Liver (tissue), 9 donors: ENCODE measurements around the gene TTLL5. TPM values are rescaled to one million over a fixed set of nuclear protein-coding genes. Genes with fewer than 3 reads are reported as not detected.

Experiments
- DNase-seq: peaks from one replicate; pipeline ENCODE4 v3.0.0-alpha.2; 2017; ENCODE audit warnings: low spot score
- H3K27ac ChIP-seq, 2 donors: one replicate each; pipeline ENCODE4 v1.7.0; 2013; ENCODE audit warnings: inconsistent platforms in 2 of 2, low read length in 2 of 2, control low read depth in 1 of 2, low read depth in 1 of 2, mild to moderate bottlenecking in 1 of 2
- H3K27me3 ChIP-seq, 4 donors: one replicate each; pipeline versions ENCODE4 v1.6.1 to v1.7.0; 2013; ENCODE audit warnings: low read length in 3 of 4, inconsistent platforms in 1 of 4, mild to moderate bottlenecking in 1 of 4, moderate library complexity in 1 of 4; ENCODE audit not compliant: control insufficient read depth in 4 of 4, insufficient read depth in 4 of 4
- H3K36me3 ChIP-seq, 4 donors: one replicate each; pipeline versions ENCODE4 v1.6.1 to v1.7.0; 2013; ENCODE audit warnings: low read length in 3 of 4, mild to moderate bottlenecking in 3 of 4, low read depth in 1 of 4, moderate library complexity in 1 of 4; ENCODE audit not compliant: control insufficient read depth in 4 of 4, insufficient read depth in 3 of 4
- H3K4me1 ChIP-seq, 4 donors: one replicate each; pipeline versions ENCODE4 v1.6.1 to v1.7.0; 2013; ENCODE audit warnings: low read length in 3 of 4, mild to moderate bottlenecking in 3 of 4, moderate library complexity in 1 of 4; ENCODE audit not compliant: control insufficient read depth in 4 of 4, insufficient read depth in 4 of 4
- H3K4me3 ChIP-seq, 3 donors: one replicate each; pipeline versions ENCODE4 v1.6.1 to v1.7.0; 2013; ENCODE audit warnings: low read length in 3 of 3, control low read depth in 1 of 3, low read depth in 1 of 3, mild to moderate bottlenecking in 1 of 3
- H3K9ac ChIP-seq, 2 donors: one replicate each; pipeline ENCODE4 v1.7.0; 2013; ENCODE audit warnings: low read length in 2 of 2, mild to moderate bottlenecking in 2 of 2, moderate library complexity in 2 of 2, control low read depth in 1 of 2, low read depth in 1 of 2
- H3K9me3 ChIP-seq, 4 donors: one replicate each; pipeline versions ENCODE4 v1.6.1 to v1.7.0; 2013; ENCODE audit warnings: low read length in 3 of 4; ENCODE audit not compliant: control insufficient read depth in 4 of 4
- ATF3 ChIP-seq: IDR thresholded peaks from 2 replicates; pipeline ENCODE4 v1.6.1; 2016; ENCODE audit warnings: antibody characterized with exemption
- CTCF ChIP-seq: fragments of 150-350 bp; IDR thresholded peaks from 2 replicates; pipeline ENCODE4 v1.5.1; 2017; ENCODE audit warnings: improper control_type of control experiment, low read depth, low read length; ENCODE audit not compliant: missing input control
- FOXA2 ChIP-seq: IDR thresholded peaks from 2 replicates; pipeline ENCODE4 v1.6.1; 2016; ENCODE audit warnings: antibody characterized with exemption
- GABPA ChIP-seq, 2 donors: IDR thresholded peaks in 1 of 2; conservative IDR thresholded peaks in 1 of 2; 2 replicates each; pipeline ENCODE4 v1.6.1; 2016; ENCODE audit warnings: antibody characterized with exemption in 2 of 2, mild to moderate bottlenecking in 1 of 2, moderate library complexity in 1 of 2
- HNF4A ChIP-seq, 2 donors: conservative IDR thresholded peaks; 2 replicates each; pipeline ENCODE4 v1.6.1; 2016; ENCODE audit warnings: antibody characterized with exemption in 2 of 2, mild to moderate bottlenecking in 2 of 2
- HNF4G ChIP-seq: IDR thresholded peaks from 2 replicates; pipeline ENCODE4 v1.6.1; 2016; ENCODE audit warnings: antibody characterized with exemption
- JUND ChIP-seq, 2 donors: IDR thresholded peaks; 2 replicates each; pipeline ENCODE4 v1.6.1; 2016; ENCODE audit warnings: antibody characterized with exemption in 2 of 2
- MAX ChIP-seq: IDR thresholded peaks from 2 replicates; pipeline ENCODE4 v1.6.1; 2016; ENCODE audit warnings: antibody characterized with exemption
- NR2F2 ChIP-seq: IDR thresholded peaks from 2 replicates; pipeline ENCODE4 v1.6.1; 2016; ENCODE audit warnings: antibody characterized with exemption
- RXRA ChIP-seq, 2 donors: IDR thresholded peaks; 2 replicates each; pipeline ENCODE4 v1.6.1; 2017 to 2018; ENCODE audit warnings: antibody characterized with exemption in 2 of 2, mild to moderate bottlenecking in 1 of 2
- SP1 ChIP-seq: IDR thresholded peaks from 2 replicates; pipeline ENCODE4 v1.6.1; 2018; ENCODE audit warnings: antibody characterized with exemption, mild to moderate bottlenecking
- TAF1 ChIP-seq: conservative IDR thresholded peaks from 2 replicates; pipeline ENCODE4 v1.6.1; 2016; ENCODE audit warnings: antibody characterized with exemption, mild to moderate bottlenecking
- WGBS: extraction: QIAGEN DNeasy Blood & Tissue Kit; methylation state at CpG from one replicate; pipeline ENCODE4 v1.1.7; 2013; 5-methylcytosine and 5-hydroxymethylcytosine counted together
- polyA plus RNA-seq, 2 donors: library from polyadenylated mRNA; stranded (reverse) in 1 of 2; unstranded in 1 of 2; fragments of 200-250 nt in 1 of 2; fragments of >200 nt in 1 of 2; fragmentation: Nextera tagmentation in 1 of 2; extraction: Ambion mirVana in 1 of 2; gene quantifications; one replicate each; pipeline versions ENCODE4 v1.2.1 to v1.2.3, GENCODE V29; 2013 to 2015
- total RNA-seq, 2 donors: library from RNA; depleted of rRNA; stranded (reverse); fragments of >200 nt; gene quantifications; one replicate each; pipeline ENCODE4 v1.2.3, GENCODE V29; 2014
- TF ChIP-seq, protein P1 (sequence below): IDR thresholded peaks from 2 replicates; pipeline ENCODE4 v1.6.1; 2016; ENCODE audit warnings: antibody characterized with exemption, mild to moderate bottlenecking
- TF ChIP-seq, protein P2 (sequence below): IDR thresholded peaks from 2 replicates; pipeline ENCODE4 v1.6.1; 2016; ENCODE audit warnings: antibody characterized with exemption
- donor health status: healthy.
- donor health status: healthy.
- donor health status: healthy.
- donor health status: healthy.
- donor health status: healthy.

The TTLL5 gene
- total and polyA plus RNA-seq, 4 donors, result 4.3 to 14.2 (median 9.8) TPM

GRCh38 chr14:75972801-75973421 lies 311.9 kb downstream of the TTLL5 start:
- H3K9me3 ChIP-seq, result no peaks in the 10 kb centered on the region
- H3K27ac ChIP-seq, result no peak overlapping the region
- no peaks in the 10 kb centered on the region for H3K27me3 ChIP-seq
- no peak overlapping the region for H3K9ac ChIP-seq
- peaks cover 0 to 9% (median 6%) of the 10 kb centered on the region in 4 donors for H3K4me1 ChIP-seq
- H3K4me3 ChIP-seq, result no peak overlapping the region
- peaks cover 0 to 10% (median 2%) of the 10 kb centered on the region in 4 donors for H3K36me3 ChIP-seq
- WGBS, result 69% methylated on average over 7 of the region's 7 CpGs
- TF ChIP-seq, protein P1, sequence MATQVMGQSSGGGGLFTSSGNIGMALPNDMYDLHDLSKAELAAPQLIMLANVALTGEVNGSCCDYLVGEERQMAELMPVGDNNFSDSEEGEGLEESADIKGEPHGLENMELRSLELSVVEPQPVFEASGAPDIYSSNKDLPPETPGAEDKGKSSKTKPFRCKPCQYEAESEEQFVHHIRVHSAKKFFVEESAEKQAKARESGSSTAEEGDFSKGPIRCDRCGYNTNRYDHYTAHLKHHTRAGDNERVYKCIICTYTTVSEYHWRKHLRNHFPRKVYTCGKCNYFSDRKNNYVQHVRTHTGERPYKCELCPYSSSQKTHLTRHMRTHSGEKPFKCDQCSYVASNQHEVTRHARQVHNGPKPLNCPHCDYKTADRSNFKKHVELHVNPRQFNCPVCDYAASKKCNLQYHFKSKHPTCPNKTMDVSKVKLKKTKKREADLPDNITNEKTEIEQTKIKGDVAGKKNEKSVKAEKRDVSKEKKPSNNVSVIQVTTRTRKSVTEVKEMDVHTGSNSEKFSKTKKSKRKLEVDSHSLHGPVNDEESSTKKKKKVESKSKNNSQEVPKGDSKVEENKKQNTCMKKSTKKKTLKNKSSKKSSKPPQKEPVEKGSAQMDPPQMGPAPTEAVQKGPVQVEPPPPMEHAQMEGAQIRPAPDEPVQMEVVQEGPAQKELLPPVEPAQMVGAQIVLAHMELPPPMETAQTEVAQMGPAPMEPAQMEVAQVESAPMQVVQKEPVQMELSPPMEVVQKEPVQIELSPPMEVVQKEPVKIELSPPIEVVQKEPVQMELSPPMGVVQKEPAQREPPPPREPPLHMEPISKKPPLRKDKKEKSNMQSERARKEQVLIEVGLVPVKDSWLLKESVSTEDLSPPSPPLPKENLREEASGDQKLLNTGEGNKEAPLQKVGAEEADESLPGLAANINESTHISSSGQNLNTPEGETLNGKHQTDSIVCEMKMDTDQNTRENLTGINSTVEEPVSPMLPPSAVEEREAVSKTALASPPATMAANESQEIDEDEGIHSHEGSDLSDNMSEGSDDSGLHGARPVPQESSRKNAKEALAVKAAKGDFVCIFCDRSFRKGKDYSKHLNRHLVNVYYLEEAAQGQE, result no peak
- no peak for TF ChIP-seq CTCF
- TF ChIP-seq, protein P2, sequence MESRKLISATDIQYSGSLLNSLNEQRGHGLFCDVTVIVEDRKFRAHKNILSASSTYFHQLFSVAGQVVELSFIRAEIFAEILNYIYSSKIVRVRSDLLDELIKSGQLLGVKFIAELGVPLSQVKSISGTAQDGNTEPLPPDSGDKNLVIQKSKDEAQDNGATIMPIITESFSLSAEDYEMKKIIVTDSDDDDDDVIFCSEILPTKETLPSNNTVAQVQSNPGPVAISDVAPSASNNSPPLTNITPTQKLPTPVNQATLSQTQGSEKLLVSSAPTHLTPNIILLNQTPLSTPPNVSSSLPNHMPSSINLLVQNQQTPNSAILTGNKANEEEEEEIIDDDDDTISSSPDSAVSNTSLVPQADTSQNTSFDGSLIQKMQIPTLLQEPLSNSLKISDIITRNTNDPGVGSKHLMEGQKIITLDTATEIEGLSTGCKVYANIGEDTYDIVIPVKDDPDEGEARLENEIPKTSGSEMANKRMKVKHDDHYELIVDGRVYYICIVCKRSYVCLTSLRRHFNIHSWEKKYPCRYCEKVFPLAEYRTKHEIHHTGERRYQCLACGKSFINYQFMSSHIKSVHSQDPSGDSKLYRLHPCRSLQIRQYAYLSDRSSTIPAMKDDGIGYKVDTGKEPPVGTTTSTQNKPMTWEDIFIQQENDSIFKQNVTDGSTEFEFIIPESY, result no peak
- no peak for TF ChIP-seq GABPA (IDR thresholded peaks at IDR 0.05 in 1 of 2, conservative IDR thresholded peaks at IDR 0.05 in 1 of 2)
- TF ChIP-seq RXRA (IDR thresholded peaks at IDR 0.05), result no peak
- TF ChIP-seq FOXA2, result no peak
- TF ChIP-seq MAX, result no peak
- TF ChIP-seq TAF1, result no peak
- TF ChIP-seq JUND (IDR thresholded peaks at IDR 0.05), result no peak
- TF ChIP-seq HNF4A (conservative IDR thresholded peaks at IDR 0.05), result no peak
- no peak for DNase-seq

DNA sequence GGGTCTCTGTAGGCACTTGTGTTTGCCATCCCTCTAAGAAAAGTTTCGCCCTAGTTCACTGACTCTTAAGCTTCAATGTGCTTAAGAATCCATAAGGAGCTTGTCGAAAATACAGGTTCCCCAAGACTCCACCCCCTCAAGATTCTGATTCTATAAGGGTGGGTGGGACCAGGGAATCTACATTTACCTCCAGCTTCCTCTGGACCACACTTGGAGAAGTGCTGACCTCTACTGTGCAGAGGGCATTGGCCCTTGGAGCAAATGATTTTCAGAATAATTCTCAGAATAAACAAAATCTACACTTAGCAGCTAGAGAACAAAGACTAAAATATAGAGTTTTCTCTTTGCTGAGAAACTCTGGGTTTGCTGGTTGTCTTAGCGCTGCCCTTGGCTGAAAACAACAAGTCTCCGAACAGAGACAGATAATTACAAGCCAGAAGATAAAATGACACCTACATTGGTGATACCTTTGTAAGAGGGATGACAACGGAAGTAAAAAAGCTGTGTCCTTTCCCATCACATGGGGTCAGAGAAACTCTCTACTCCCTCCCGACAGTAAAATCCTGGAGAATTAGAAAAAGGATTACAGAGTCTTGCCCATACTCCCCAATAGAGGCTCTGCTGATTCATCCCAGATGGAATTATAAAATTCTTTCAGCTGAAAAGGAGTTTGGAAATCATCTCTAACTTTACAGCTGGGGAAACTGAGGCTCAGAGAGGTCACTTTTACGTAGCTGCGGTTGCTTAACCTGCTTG lies 316.0 kb downstream of the TTLL5 start:
- Histone ChIP-seq H3K4me1 (peaks cover 0 to 33% (median 12%) of the 10 kb centered on the region in 4 donors), H3K27me3 (no peaks in the 10 kb centered on the region), H3K27ac (no peak overlapping the region), H3K36me3 (no peaks in the 10 kb centered on the region), H3K9me3 (no peaks in the 10 kb centered on the region), H3K4me3 (no peak overlapping the region), H3K9ac (no peak overlapping the region)
- DNase-seq, result no peak
- 74% methylated on average over 8 of the region's 8 CpGs for WGBS
- TF ChIP-seq SP1 (no peak), FOXA2 (no peak), HNF4G (no peak), HNF4A (conservative IDR thresholded peaks at IDR 0.05) (no peak), JUND (IDR thresholded peaks at IDR 0.05) (no peak), MAX (no peak), NR2F2 (no peak), ATF3 (no peak), TAF1 (no peak), GABPA (IDR thresholded peaks at IDR 0.05 in 1 of 2, conservative IDR thresholded peaks at IDR 0.05 in 1 of 2) (no peak)
- TF ChIP-seq, protein P2, result no peak
- TF ChIP-seq, protein P1, result no peak
